GM23338 (cell line): ENCODE measurements around the gene ENPP5. TPM values are rescaled to one million over a fixed set of nuclear protein-coding genes. Genes with fewer than 3 reads are reported as not detected.

ENCODE experiments used
- ATAC-seq: fragments of 200-7000 bp; cut with Tn5 transposase; 3 replicates; pipeline ENCODE4 v1.9.1; 2020
- DNase-seq: peaks from one replicate; pipeline ENCODE4 v3.0.0-alpha.2; 2015; ENCODE audit warnings: low spot score
- H2AFZ ChIP-seq: fragments of 200-600 bp; sonication (generic); 2 replicates; pipeline ENCODE4 v1.8.0; 2016; ENCODE audit warnings: antibody characterized with exemption, mild to moderate bottlenecking, moderate library complexity
- H3F3A ChIP-seq: fragments of 200-600 bp; sonication (generic); replicated peaks from 2 replicates; pipeline ENCODE4 v1.8.0; 2017; ENCODE audit warnings: antibody characterized with exemption, mixed run types, low read depth
- H3K27ac ChIP-seq: fragments of 200-600 bp; sonication (generic); 2 replicates; pipeline ENCODE4 v1.6.1; 2016; ENCODE audit warnings: low read depth
- H3K27me3 ChIP-seq: fragments of 200-600 bp; sonication (generic); 2 replicates; pipeline ENCODE4 v1.8.0; 2016; ENCODE audit warnings: mild to moderate bottlenecking, mixed run types, moderate library complexity; ENCODE audit not compliant: insufficient read depth
- H3K36me3 ChIP-seq: fragments of 200-600 bp; sonication (generic); 2 replicates; pipeline ENCODE4 v1.8.0; 2016; ENCODE audit warnings: mild to moderate bottlenecking; ENCODE audit not compliant: insufficient read depth
- H3K4me1 ChIP-seq: fragments of 200-600 bp; sonication (generic); 2 replicates; pipeline ENCODE4 v1.8.0; 2016; ENCODE audit warnings: mild to moderate bottlenecking, moderate library complexity; ENCODE audit not compliant: insufficient read depth
- H3K4me2 ChIP-seq: fragments of 200-600 bp; sonication (generic); 2 replicates; pipeline ENCODE4 v1.7.1; 2017; ENCODE audit warnings: mixed run types
- H3K4me3 ChIP-seq: fragments of 200-600 bp; sonication (generic); 2 replicates; pipeline ENCODE4 v1.6.1; 2016; ENCODE audit warnings: mixed run types
- H3K79me2 ChIP-seq: fragments of 200-600 bp; sonication (generic); replicated peaks from 2 replicates; pipeline ENCODE4 v1.8.0; 2017; ENCODE audit warnings: mild to moderate bottlenecking; ENCODE audit not compliant: insufficient read depth
- H3K9me2 ChIP-seq: fragments of 200-600 bp; sonication (generic); 2 replicates; pipeline ENCODE4 v1.8.0; 2017; ENCODE audit not compliant: insufficient read depth
- H4K20me1 ChIP-seq: fragments of 200-600 bp; sonication (generic); replicated peaks from 2 replicates; pipeline ENCODE4 v1.8.0; 2017; ENCODE audit warnings: mild to moderate bottlenecking; ENCODE audit not compliant: insufficient read depth
- H3K27ac Mint-ChIP-seq: 2 replicates; pipeline ENCODE4 v1.8.0; 2020; ENCODE audit warnings: inconsistent platforms, mild to moderate bottlenecking, moderate library complexity, mixed read lengths
- H3K27me3 Mint-ChIP-seq: 3 replicates; pipeline ENCODE4 v1.8.0; 2022; ENCODE audit warnings: low read depth, mild to moderate bottlenecking, moderate library complexity, mixed read lengths, inconsistent platforms; ENCODE audit not compliant: insufficient read depth, poor library complexity
- H3K36me3 Mint-ChIP-seq: 3 replicates; pipeline ENCODE4 v1.8.0; 2021; ENCODE audit warnings: low read depth, mild to moderate bottlenecking, inconsistent platforms, moderate library complexity, mixed read lengths
- H3K4me1 Mint-ChIP-seq: 3 replicates; pipeline ENCODE4 v1.8.0; 2020; ENCODE audit warnings: mild to moderate bottlenecking, inconsistent platforms, mixed read lengths
- H3K4me3 Mint-ChIP-seq: 3 replicates; pipeline ENCODE4 v1.8.0; 2021; ENCODE audit warnings: moderate library complexity, mild to moderate bottlenecking, inconsistent platforms, mixed read lengths
- H3K9me3 Mint-ChIP-seq: 3 replicates; pipeline ENCODE4 v1.8.0; 2020; ENCODE audit warnings: moderate library complexity, mild to moderate bottlenecking, inconsistent platforms, mixed read lengths
- CREB1 ChIP-seq: fragments of 250-450 bp; sonication (Bioruptor Pico); IDR thresholded peaks from 2 replicates; pipeline ENCODE4 v1.5.0; 2020; ENCODE audit warnings: low read depth, mild to moderate bottlenecking, moderate library complexity
- EZH2 ChIP-seq: fragments of 200-600 bp; sonication (generic); IDR thresholded peaks from one replicate; pipeline ENCODE4 v1.8.0; 2017; ENCODE audit warnings: antibody characterized with exemption, mild to moderate bottlenecking, low read depth; ENCODE audit not compliant: unreplicated experiment
- EZH2phosphoT487 ChIP-seq: fragments of 200-600 bp; sonication (generic); IDR thresholded peaks from one replicate; pipeline ENCODE4 v1.8.1; 2018; ENCODE audit warnings: antibody characterized with exemption; ENCODE audit not compliant: unreplicated experiment
- JUNB ChIP-seq: IDR thresholded peaks from one replicate; pipeline ENCODE4 v1.6.1; 2016; ENCODE audit warnings: antibody characterized with exemption; ENCODE audit not compliant: unreplicated experiment
- NANOG ChIP-seq: IDR thresholded peaks from 2 replicates; pipeline ENCODE4 v1.6.1; 2016; ENCODE audit warnings: antibody characterized with exemption, borderline replicate concordance
- POLR2AphosphoS5 ChIP-seq: IDR thresholded peaks from 2 replicates; pipeline ENCODE4 v1.6.1; 2016; ENCODE audit warnings: antibody characterized with exemption, low read depth
- STAT1 ChIP-seq: IDR thresholded peaks from one replicate; pipeline ENCODE4 v1.6.1; 2016; ENCODE audit warnings: antibody characterized with exemption; ENCODE audit not compliant: unreplicated experiment
- ZNF114 ChIP-seq: fragments of 250-450 bp; sonication (Bioruptor Pico); IDR thresholded peaks from 2 replicates; pipeline ENCODE4 v1.5.0; 2020; ENCODE audit warnings: mild to moderate bottlenecking, moderate library complexity
- polyA plus RNA-seq: library from polyadenylated mRNA; unstranded; fragments of >200 nt; fragmentation: Nextera tagmentation; extraction: Ambion mirVana; gene quantifications from 2 replicates; pipeline ENCODE4 v1.2.1, GENCODE V29; 2016
- total RNA-seq: library from RNA; depleted of rRNA; stranded (reverse); fragments of >200 nt; shearing (Covaris generic); gene quantifications from 2 replicates; pipeline ENCODE4 v1.2.3, GENCODE V29; 2014
- TF ChIP-seq, protein P1 (sequence below): IDR thresholded peaks from 2 replicates; pipeline ENCODE4 v1.6.1; 2016; ENCODE audit warnings: antibody characterized with exemption
- TF ChIP-seq, protein P2 (sequence below), 2 experiments: fragments of 200-600 bp in 1 of 2; sonication (generic) in 1 of 2; conservative IDR thresholded peaks; 2 replicates each; pipeline versions ENCODE4 v1.5.1 to v1.6.1; 2016 to 2017; ENCODE audit warnings: antibody characterized with exemption in 2 of 2, low read depth in 2 of 2, mild to moderate bottlenecking in 2 of 2, moderate library complexity in 1 of 2

Gene ENPP5
- total and polyA plus RNA-seq, 2 experiments from 2014 or later = 8.5 to 13.0 TPM

DNA sequence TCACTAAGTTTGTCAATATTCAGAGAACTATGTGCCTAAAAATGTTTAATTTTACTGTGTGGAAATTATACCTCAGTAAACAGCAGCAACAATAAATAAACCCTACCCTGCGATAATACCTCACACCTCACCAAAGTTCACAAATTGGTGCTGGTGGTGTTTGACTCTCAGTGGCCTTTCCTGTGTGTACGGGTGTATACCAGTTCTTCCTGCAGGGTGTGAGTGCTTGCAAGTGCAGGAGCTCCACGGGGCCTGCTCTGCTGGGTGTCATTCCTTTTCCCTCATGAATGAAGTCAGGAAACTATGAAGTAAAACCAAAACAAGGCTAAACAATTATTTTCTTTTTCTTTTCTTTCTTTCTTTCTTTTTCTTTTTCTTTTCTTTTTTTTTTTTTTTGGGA lies 4.1 kb upstream of the ENPP5 start (continued):
- TF ChIP-seq, protein P1, sequence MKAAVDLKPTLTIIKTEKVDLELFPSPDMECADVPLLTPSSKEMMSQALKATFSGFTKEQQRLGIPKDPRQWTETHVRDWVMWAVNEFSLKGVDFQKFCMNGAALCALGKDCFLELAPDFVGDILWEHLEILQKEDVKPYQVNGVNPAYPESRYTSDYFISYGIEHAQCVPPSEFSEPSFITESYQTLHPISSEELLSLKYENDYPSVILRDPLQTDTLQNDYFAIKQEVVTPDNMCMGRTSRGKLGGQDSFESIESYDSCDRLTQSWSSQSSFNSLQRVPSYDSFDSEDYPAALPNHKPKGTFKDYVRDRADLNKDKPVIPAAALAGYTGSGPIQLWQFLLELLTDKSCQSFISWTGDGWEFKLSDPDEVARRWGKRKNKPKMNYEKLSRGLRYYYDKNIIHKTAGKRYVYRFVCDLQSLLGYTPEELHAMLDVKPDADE = no peak
- no peak for TF ChIP-seq NANOG

DNA sequence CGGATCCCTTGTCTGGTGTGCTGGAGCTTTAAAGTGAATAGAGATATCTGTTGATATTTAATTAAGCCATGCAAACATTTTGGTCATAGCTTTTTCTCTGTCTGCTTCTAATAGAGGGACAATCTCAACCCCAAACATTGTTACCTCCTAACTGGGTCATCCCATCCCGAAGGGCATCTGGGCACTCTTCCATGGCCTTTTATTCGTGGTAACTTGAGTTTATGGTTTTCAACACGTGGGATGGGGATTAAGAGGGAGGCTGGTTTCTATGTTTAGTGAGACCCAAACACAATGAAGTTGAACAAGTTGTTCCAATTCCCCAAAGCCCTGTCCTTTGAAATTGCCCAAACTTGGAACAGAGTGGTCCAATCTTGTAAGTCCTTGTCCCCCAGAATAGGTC lies 1.4 kb upstream of the ENPP5 start:
- no peak for TF ChIP-seq NANOG
- no peak for TF ChIP-seq EZH2
- TF ChIP-seq JUNB = no peak
- no peak for TF ChIP-seq CREB1
- TF ChIP-seq, protein P2, sequence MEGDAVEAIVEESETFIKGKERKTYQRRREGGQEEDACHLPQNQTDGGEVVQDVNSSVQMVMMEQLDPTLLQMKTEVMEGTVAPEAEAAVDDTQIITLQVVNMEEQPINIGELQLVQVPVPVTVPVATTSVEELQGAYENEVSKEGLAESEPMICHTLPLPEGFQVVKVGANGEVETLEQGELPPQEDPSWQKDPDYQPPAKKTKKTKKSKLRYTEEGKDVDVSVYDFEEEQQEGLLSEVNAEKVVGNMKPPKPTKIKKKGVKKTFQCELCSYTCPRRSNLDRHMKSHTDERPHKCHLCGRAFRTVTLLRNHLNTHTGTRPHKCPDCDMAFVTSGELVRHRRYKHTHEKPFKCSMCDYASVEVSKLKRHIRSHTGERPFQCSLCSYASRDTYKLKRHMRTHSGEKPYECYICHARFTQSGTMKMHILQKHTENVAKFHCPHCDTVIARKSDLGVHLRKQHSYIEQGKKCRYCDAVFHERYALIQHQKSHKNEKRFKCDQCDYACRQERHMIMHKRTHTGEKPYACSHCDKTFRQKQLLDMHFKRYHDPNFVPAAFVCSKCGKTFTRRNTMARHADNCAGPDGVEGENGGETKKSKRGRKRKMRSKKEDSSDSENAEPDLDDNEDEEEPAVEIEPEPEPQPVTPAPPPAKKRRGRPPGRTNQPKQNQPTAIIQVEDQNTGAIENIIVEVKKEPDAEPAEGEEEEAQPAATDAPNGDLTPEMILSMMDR (conservative IDR thresholded peaks at IDR 0.05; ENCODE audit: low read depth in 2 of 2) = no peak
- TF ChIP-seq STAT1 = no peak
- no peak for TF ChIP-seq EZH2phosphoT487
- no peak for TF ChIP-seq ZNF114 (CRISPR knock-in tag)
- Histone ChIP-seq H3K4me1 (peaks cover 12% of the 10 kb centered on the region), H3K27me3 (no peaks in the 10 kb centered on the region), H3K36me3 (peaks cover 5% of the 10 kb centered on the region; the same call in 1 of the 2 replicates), H3K79me2 (peaks cover 16% of the 10 kb centered on the region), H2AFZ (peak overlapping the region; percentile 35; the same call in 1 of the 2 replicates), H3K4me3 (no peak overlapping the region), H3K27ac (no peak overlapping the region), H3K9me2 (peaks cover 2% of the 10 kb centered on the region; the same call in 1 of the 2 replicates), H3F3A (no peaks in the 10 kb centered on the region), H4K20me1 (no peaks in the 10 kb centered on the region), H3K4me2 (no peak overlapping the region)
- H3K4me3 Mint-ChIP-seq = no peak overlapping the region
- peaks cover 9% of the 10 kb centered on the region; the same call in 2 of the 3 replicates for H3K36me3 Mint-ChIP-seq
- no peaks in the 10 kb centered on the region for H3K9me3 Mint-ChIP-seq
- H3K27me3 Mint-ChIP-seq = peaks cover 4% of the 10 kb centered on the region
- DNase-seq (no peak), ATAC-seq (no peak)
- H3K4me1 Mint-ChIP-seq = peaks cover 22% of the 10 kb centered on the region
- H3K27ac Mint-ChIP-seq = no peak overlapping the region

DNA sequence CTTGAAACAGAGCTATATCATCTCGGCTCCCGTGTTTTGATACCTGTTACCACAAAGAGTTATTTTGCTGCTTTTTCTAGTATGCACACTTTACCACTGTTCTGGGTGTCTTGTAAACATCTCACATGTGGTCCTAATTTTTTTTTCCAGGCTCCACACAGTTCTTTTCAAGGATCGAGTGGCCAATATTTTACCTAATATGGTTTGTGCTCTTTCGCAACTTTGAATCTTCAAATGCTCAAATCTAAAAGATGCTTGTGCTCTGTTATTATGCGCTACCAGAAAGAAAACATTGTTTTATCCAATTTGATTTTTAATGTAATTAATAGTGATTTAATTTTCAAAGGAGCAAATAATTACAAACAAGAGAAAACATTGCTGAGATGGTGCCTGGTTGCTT lies 10.7 kb downstream of the ENPP5 start:
- TF ChIP-seq POLR2AphosphoS5 (no peak), EZH2phosphoT487 (no peak), STAT1 (no peak)
- TF ChIP-seq, protein P1 = no peak
- Histone ChIP-seq H3K4me1 (peaks cover 12% of the 10 kb centered on the region), H3K27ac (no peak overlapping the region), H3K36me3 (peaks cover 6% of the 10 kb centered on the region; the same call in 1 of the 2 replicates), H4K20me1 (no peaks in the 10 kb centered on the region), H3K4me3 (no peak overlapping the region), H3F3A (no peaks in the 10 kb centered on the region), H3K79me2 (no peaks in the 10 kb centered on the region), H3K9me2 (no peaks in the 10 kb centered on the region), H3K27me3 (no peaks in the 10 kb centered on the region), H2AFZ (no peak overlapping the region), H3K4me2 (no peak overlapping the region)
- H3K9me3 Mint-ChIP-seq = no peaks in the 10 kb centered on the region
- no peak overlapping the region for H3K4me3 Mint-ChIP-seq
- H3K4me1 Mint-ChIP-seq = peaks cover 10% of the 10 kb centered on the region
- no peak overlapping the region for H3K27ac Mint-ChIP-seq
- DNase-seq (no peak), ATAC-seq (no peak)
- peaks cover 30% of the 10 kb centered on the region for H3K36me3 Mint-ChIP-seq
- H3K27me3 Mint-ChIP-seq = no peaks in the 10 kb centered on the region
